ENCODE results near the gene OR5M8. TPM values are rescaled to one million over a fixed set of nuclear protein-coding genes. Genes with fewer than 3 reads are reported as not detected.

The OR5M8 gene
- total RNA-seq, 2 donors from 2014 or later, result not detected

Other genes with a start within 250 kb of the OR5M8 start
- gene OR5T3, start 239.1 kb downstream of the OR5M8 start, total RNA-seq, result not detected
- not detected for gene OR5T1, start 217.2 kb downstream of the OR5M8 start, total RNA-seq
- not detected for gene OR8H1, start 199.1 kb downstream of the OR5M8 start, total RNA-seq
- gene OR8K3, start 176.2 kb downstream of the OR5M8 start, total RNA-seq, result not detected
- gene OR8K1, start 145.3 kb downstream of the OR5M8 start, total RNA-seq, result not detected
- gene OR8J1, start 137.1 kb downstream of the OR5M8 start, total RNA-seq, result not detected
- not detected for gene OR8U1, start 115.7 kb downstream of the OR5M8 start, total RNA-seq
- not detected for gene OR5AL1, start 78.7 kb downstream of the OR5M8 start, total RNA-seq
- gene OR5M3, start 18.0 kb downstream of the OR5M8 start, total RNA-seq, result not detected
- not detected for gene OR5M11, start 51.9 kb upstream of the OR5M8 start, total RNA-seq
- not detected for gene OR5M10, start 86.4 kb upstream of the OR5M8 start, total RNA-seq
- gene OR5M1, start 123.5 kb upstream of the OR5M8 start, total RNA-seq, result not detected
- not detected for gene OR5AP2, start 151.1 kb upstream of the OR5M8 start, total RNA-seq
- not detected for gene OR5AR1, start 172.3 kb upstream of the OR5M8 start, total RNA-seq
- gene OR9G1, start 207.7 kb upstream of the OR5M8 start, total RNA-seq, result not detected